Posterior cingulate gyrus (tissue), 11 donors: ENCODE measurements around the gene GCN1.
A peak's percentile ranks its signal among the peaks of the same experiment; 100 is the strongest.

Source experiments
- DNase-seq, 10 donors: peaks; one replicate each; pipeline versions ENCODE4 v3.0.0 to v3.0.0-alpha.2; 2020 to 2021; ENCODE audit warnings: mixed read lengths in 3 of 10
- intact Hi-C: fragments of 100-400 bp; cut with DNase I; formaldehyde crosslinking; loops from one replicate; pipeline ENCODE4 v1.15.1; 2023

Gene GCN1

GRCh38 chr12:120125792-120126634 is 68.5 kb downstream of the GCN1 start:
- intact Hi-C loops: no loop called here
- no peak for DNase-seq

GRCh38 chr12:120125029-120125428 is 69.5 kb downstream of the GCN1 start:
- no peak for DNase-seq

GRCh38 chr12:120121766-120122293 is 72.7 kb downstream of the GCN1 start:
- intact Hi-C loops: no loop called here
- DNase-seq: no peak

More at GRCh38 chr12:120125029-120125428, 69.5 kb downstream of the GCN1 start:
- intact Hi-C loops: no loop called here

GRCh38 chr12:120121343-120121742 is 73.2 kb downstream of the GCN1 start:
- intact Hi-C loops: no loop called here

GRCh38 chr12:120119271-120119973 is 75.1 kb downstream of the GCN1 start:
- peak in 1 of 10 donors; percentile 63 for DNase-seq
- intact Hi-C loops: no loop called here

More at GRCh38 chr12:120121343-120121742, 73.2 kb downstream of the GCN1 start:
- DNase-seq: no peak

GRCh38 chr12:120118321-120119061 is 76.0 kb downstream of the GCN1 start:
- intact Hi-C loops: no loop called here
- DNase-seq: no peak

GRCh38 chr12:120117961-120118320 is 76.6 kb downstream of the GCN1 start:
- no peak for DNase-seq
- intact Hi-C loops: loop anchor here (2.0 kb wide), 1 partner anchor 31 kb away; no protein-coding TSS in a partner anchor

GRCh38 chr12:120116792-120117651 is 77.5 kb downstream of the GCN1 start:
- intact Hi-C loops: loop anchor here (2.0 kb wide), 1 partner anchor 30 kb away; no protein-coding TSS in a partner anchor

GRCh38 chr12:120116441-120116791 is 78.1 kb downstream of the GCN1 start, which contains the start of gene RAB35:
Gene RAB35 (minus strand): TSS chr12:120116753. CDS start chr12:120116650, 103 bp downstream.
- intact Hi-C loops: loop anchor here (2.0 kb wide), 1 partner anchor 30 kb away; no protein-coding TSS in a partner anchor
- DNase-seq: peak in 2 of 10 donors; percentile 88 to 98

More at GRCh38 chr12:120116792-120117651, 77.5 kb downstream of the GCN1 start:
- peak; percentile 63 to 98 (median 88) for DNase-seq

- intact Hi-C loops: loop anchor here (2.0 kb wide), 1 partner anchor 29 kb away; no protein-coding TSS in a partner anchor
- no peak for DNase-seq
Measured at GRCh38 chr12:120115692-120116440, 78.6 kb downstream of the GCN1 start.

- DNase-seq: no peak
- intact Hi-C loops: no loop called here
Measured at GRCh38 chr12:120115066-120115465, 79.4 kb downstream of the GCN1 start.

GRCh38 chr12:120110550-120111501 is 83.7 kb downstream of the GCN1 start:
- intact Hi-C loops: no loop called here
- peak in 3 of 10 donors; percentile 36 to 89 (median 84) for DNase-seq

GRCh38 chr12:120109570-120110267 is 84.8 kb downstream of the GCN1 start:
- intact Hi-C loops: no loop called here
- peak in 2 of 10 donors; percentile 20 to 57 for DNase-seq

- intact Hi-C loops: no loop called here
- DNase-seq: no peak
Measured at GRCh38 chr12:120106151-120106550, 88.4 kb downstream of the GCN1 start.

GRCh38 chr12:120103371-120103770 is 91.1 kb downstream of the GCN1 start:
- intact Hi-C loops: no loop called here
- peak in 1 of 10 donors; percentile 76 for DNase-seq

GRCh38 chr12:120103044-120103338 is 91.5 kb downstream of the GCN1 start:
- peak in 1 of 10 donors; percentile 59 for DNase-seq
- intact Hi-C loops: no loop called here
